OCI-LY1 (cell line): ENCODE data around the gene ASCC1.
A peak's percentile ranks its signal among the peaks of the same experiment; 100 is the strongest.

Experiments
- H2AFZ ChIP-seq: fragments of 200-600 bp; sonication (generic), shearing (Covaris generic); 2 replicates; pipeline ENCODE4 v1.6.0; 2014; ENCODE audit warnings: antibody characterized with exemption, mild to moderate bottlenecking, low read length
- H3F3A ChIP-seq: fragments of 200-600 bp; sonication (generic), shearing (Covaris generic); 2 replicates; pipeline ENCODE4 v1.6.0; 2014; ENCODE audit warnings: mild to moderate bottlenecking, antibody characterized with exemption, low read length, moderate library complexity; ENCODE audit not compliant: insufficient read depth
- H3K27ac ChIP-seq: fragments of 200-600 bp; sonication (generic); 2 replicates; pipeline ENCODE4 v1.5.1; 2014; ENCODE audit warnings: low read length, mixed run types, mild to moderate bottlenecking, low read depth; ENCODE audit not compliant: poor library complexity, severe bottlenecking
- H3K27me3 ChIP-seq: fragments of 200-600 bp; sonication (generic); 2 replicates; pipeline ENCODE4 v1.6.0; 2014; ENCODE audit warnings: antibody characterized with exemption, mild to moderate bottlenecking, low read length, moderate library complexity; ENCODE audit not compliant: insufficient read depth
- H3K36me3 ChIP-seq: fragments of 200-600 bp; sonication (generic); 2 replicates; pipeline ENCODE4 v1.6.1; 2014; ENCODE audit warnings: mild to moderate bottlenecking, antibody characterized with exemption, low read length, moderate library complexity, mixed read lengths; ENCODE audit not compliant: insufficient read depth
- H3K4me1 ChIP-seq: fragments of 200-600 bp; sonication (generic); 2 replicates; pipeline ENCODE4 v1.5.1; 2014; ENCODE audit warnings: mild to moderate bottlenecking, low read length, moderate library complexity; ENCODE audit not compliant: insufficient read depth, severe bottlenecking
- H3K4me2 ChIP-seq: fragments of 200-600 bp; sonication (generic), shearing (Covaris generic); 2 replicates; pipeline ENCODE4 v1.6.1; 2014; ENCODE audit warnings: low read length
- H3K4me3 ChIP-seq: fragments of 200-600 bp; sonication (generic); 2 replicates; pipeline ENCODE4 v1.5.1; 2014; ENCODE audit warnings: low read length, low read depth, mild to moderate bottlenecking, mixed read lengths; ENCODE audit not compliant: poor library complexity, severe bottlenecking
- H3K79me2 ChIP-seq: fragments of 200-600 bp; shearing (Covaris generic); 2 replicates; pipeline ENCODE4 v1.6.1; 2016; ENCODE audit warnings: mixed run types, low read length, mixed read lengths; ENCODE audit not compliant: insufficient read depth
- H3K9ac ChIP-seq: fragments of 200-600 bp; sonication (generic), shearing (Covaris generic); 2 replicates; pipeline ENCODE4 v1.6.1; 2014; ENCODE audit warnings: mild to moderate bottlenecking, low read length, mixed read lengths
- H3K9me2 ChIP-seq: fragments of 200-600 bp; sonication (generic), shearing (Covaris generic); 2 replicates; pipeline ENCODE4 v1.6.1; 2014; ENCODE audit warnings: low read depth, mild to moderate bottlenecking, low read length, mixed read lengths
- H3K9me3 ChIP-seq: fragments of 200-600 bp; shearing (Covaris generic); 2 replicates; pipeline ENCODE4 v1.6.1; 2014; ENCODE audit warnings: low read length, mixed read lengths
- H4K20me1 ChIP-seq: fragments of 200-600 bp; sonication (generic), shearing (Covaris generic); 2 replicates; pipeline ENCODE4 v1.6.0; 2016; ENCODE audit warnings: mild to moderate bottlenecking, low read length; ENCODE audit not compliant: insufficient read depth
- CTCF ChIP-seq: fragments of 200-600 bp; sonication (generic), shearing (Covaris generic); IDR thresholded peaks from 2 replicates; pipeline ENCODE4 v1.5.1; 2017; ENCODE audit warnings: mild to moderate bottlenecking, antibody characterized with exemption, low read length, moderate library complexity, mixed read lengths
- EZH2 ChIP-seq: fragments of 200-600 bp; sonication (generic), shearing (Covaris generic); IDR thresholded peaks from 2 replicates; pipeline ENCODE4 v1.8.0; 2017; ENCODE audit warnings: borderline replicate concordance, mixed run types, mild to moderate bottlenecking, antibody characterized with exemption, low read length, moderate library complexity, mixed read lengths

The ASCC1 gene

GRCh38 chr10:72086466-72087391, 129.3 kb downstream of the ASCC1 start:
- Histone ChIP-seq H3K4me1 (peaks cover 68% of the 10 kb centered on the region), H3K9ac (peak overlapping the region; percentile 95), H3K4me3 (peak overlapping the region; percentile 79), H3K27me3 (no peaks in the 10 kb centered on the region), H4K20me1 (no peaks in the 10 kb centered on the region), H3K4me2 (peak overlapping the region; percentile 81), H2AFZ (no peak overlapping the region), H3F3A (no peaks in the 10 kb centered on the region), H3K36me3 (no peaks in the 10 kb centered on the region; the same call in 1 of the 2 replicates), H3K9me2 (no peaks in the 10 kb centered on the region), H3K79me2 (no peaks in the 10 kb centered on the region), H3K27ac (peak overlapping the region; percentile 86), H3K9me3 (no peaks in the 10 kb centered on the region)
- TF ChIP-seq EZH2 = no peak
- TF ChIP-seq CTCF = no peak

GRCh38 chr10:72085864-72086465, 130.1 kb downstream of the ASCC1 start:
- TF ChIP-seq EZH2 (no peak), CTCF (no peak)
- Histone ChIP-seq H3K79me2 (no peaks in the 10 kb centered on the region), H3K36me3 (no peaks in the 10 kb centered on the region; the same call in 1 of the 2 replicates), H3K9me2 (no peaks in the 10 kb centered on the region), H4K20me1 (no peaks in the 10 kb centered on the region), H3K4me2 (peak overlapping the region; percentile 81; the same call in 1 of the 2 replicates), H3K4me3 (peak overlapping the region; percentile 79), H3K9me3 (no peaks in the 10 kb centered on the region), H3K27me3 (no peaks in the 10 kb centered on the region), H2AFZ (no peak overlapping the region), H3K9ac (no peak overlapping the region; the same call in 1 of the 2 replicates), H3K4me1 (peaks cover 76% of the 10 kb centered on the region), H3F3A (no peaks in the 10 kb centered on the region), H3K27ac (peak overlapping the region; percentile 86)

GRCh38 chr10:72085166-72085565, 130.9 kb downstream of the ASCC1 start:
- H3F3A ChIP-seq = no peaks in the 10 kb centered on the region
- no peak overlapping the region for H3K4me3 ChIP-seq
- H3K27ac ChIP-seq = peak overlapping the region; percentile 86
- H3K9me2 ChIP-seq = no peaks in the 10 kb centered on the region
- H3K9ac ChIP-seq = no peak overlapping the region
- H2AFZ ChIP-seq = no peak overlapping the region
- H3K27me3 ChIP-seq = no peaks in the 10 kb centered on the region
- no peak overlapping the region for H3K4me2 ChIP-seq
- H3K36me3 ChIP-seq = no peaks in the 10 kb centered on the region; the same call in 1 of the 2 replicates
- no peaks in the 10 kb centered on the region for H3K79me2 ChIP-seq
- TF ChIP-seq EZH2 (no peak), CTCF (no peak)
- peaks cover 84% of the 10 kb centered on the region for H3K4me1 ChIP-seq
- H3K9me3 ChIP-seq = no peaks in the 10 kb centered on the region
- H4K20me1 ChIP-seq = no peaks in the 10 kb centered on the region
